Measurements from ENCODE around the gene KCNA3.
A peak's percentile ranks its signal among the peaks of the same experiment; 100 is the strongest.

The KCNA3 gene

GRCh38 chr1:110696818-110697217 is 22.1 kb upstream of the KCNA3 start:
- TF ChIP-seq, protein P1, sequence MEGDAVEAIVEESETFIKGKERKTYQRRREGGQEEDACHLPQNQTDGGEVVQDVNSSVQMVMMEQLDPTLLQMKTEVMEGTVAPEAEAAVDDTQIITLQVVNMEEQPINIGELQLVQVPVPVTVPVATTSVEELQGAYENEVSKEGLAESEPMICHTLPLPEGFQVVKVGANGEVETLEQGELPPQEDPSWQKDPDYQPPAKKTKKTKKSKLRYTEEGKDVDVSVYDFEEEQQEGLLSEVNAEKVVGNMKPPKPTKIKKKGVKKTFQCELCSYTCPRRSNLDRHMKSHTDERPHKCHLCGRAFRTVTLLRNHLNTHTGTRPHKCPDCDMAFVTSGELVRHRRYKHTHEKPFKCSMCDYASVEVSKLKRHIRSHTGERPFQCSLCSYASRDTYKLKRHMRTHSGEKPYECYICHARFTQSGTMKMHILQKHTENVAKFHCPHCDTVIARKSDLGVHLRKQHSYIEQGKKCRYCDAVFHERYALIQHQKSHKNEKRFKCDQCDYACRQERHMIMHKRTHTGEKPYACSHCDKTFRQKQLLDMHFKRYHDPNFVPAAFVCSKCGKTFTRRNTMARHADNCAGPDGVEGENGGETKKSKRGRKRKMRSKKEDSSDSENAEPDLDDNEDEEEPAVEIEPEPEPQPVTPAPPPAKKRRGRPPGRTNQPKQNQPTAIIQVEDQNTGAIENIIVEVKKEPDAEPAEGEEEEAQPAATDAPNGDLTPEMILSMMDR (IDR thresholded peaks at IDR 0.05; ENCODE audit: borderline replicate concordance, insufficient read depth, low read depth, low read length) = no peak
- no peak overlapping the region for H3K4me3 ChIP-seq (ENCODE audit: low read depth, low read length)

DNA sequence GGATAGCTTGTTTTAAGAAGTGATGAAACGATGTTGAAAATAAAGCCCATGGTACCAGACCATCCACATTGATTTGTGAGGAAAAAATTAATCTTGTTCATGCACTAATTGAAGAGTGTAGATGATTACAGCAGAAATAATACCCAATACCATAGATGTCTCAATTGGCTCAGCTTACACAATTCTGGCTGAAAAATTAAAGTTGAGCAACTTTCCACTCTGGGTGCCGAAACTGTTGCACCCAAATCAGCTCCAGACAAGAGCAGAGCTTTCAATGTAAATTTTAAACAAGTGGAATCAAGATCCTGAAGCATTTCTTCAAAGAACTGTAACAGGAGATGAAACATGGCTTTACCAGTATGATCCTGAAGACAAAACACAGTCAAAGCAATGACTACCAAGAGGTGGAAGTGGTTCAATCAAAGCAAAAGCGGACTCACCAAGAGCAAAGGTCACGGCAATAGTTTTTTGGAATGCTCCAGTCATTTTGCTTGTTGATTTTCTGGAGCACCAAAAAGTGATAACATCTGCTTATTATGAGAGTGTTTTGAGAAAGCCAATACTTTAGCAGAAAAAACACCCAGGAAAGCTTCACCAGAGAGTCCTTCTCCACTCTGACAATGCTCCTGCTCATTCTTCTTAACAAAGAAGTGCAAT is 16.1 kb upstream of the KCNA3 start:
- H3K4me3 ChIP-seq (ENCODE audit: low read depth, low read length) = no peak overlapping the region
- TF ChIP-seq, protein P1 (IDR thresholded peaks at IDR 0.05; ENCODE audit: borderline replicate concordance, insufficient read depth, low read depth, low read length) = no peak

- H3K4me3 ChIP-seq (ENCODE audit: low read depth, low read length) = no peak overlapping the region
- TF ChIP-seq, protein P1 (IDR thresholded peaks at IDR 0.05; ENCODE audit: borderline replicate concordance, insufficient read depth, low read depth, low read length) = no peak
These were observed 15.1 kb upstream of the KCNA3 start for GRCh38 chr1:110689868-110690267.

DNA sequence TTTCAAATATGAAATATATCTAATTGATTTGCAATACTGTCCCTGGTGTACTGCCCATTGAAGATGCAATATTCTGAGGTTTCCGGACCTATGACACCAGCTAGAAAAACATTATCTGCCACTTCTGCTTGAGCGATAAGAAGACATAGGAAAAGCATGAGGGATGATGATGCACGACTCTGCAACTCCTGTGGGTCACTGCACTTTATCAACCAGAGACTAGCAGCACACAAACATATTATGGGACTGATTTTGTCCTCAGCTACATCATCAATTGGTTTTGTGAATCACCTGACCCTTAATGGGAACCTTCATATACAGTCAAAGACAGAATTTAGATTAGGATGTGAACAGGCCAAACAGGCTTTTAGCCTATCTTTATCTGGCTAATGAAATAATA is 13.8 kb upstream of the KCNA3 start:
- TF ChIP-seq, protein P1 (IDR thresholded peaks at IDR 0.05; ENCODE audit: borderline replicate concordance, insufficient read depth, low read depth, low read length) = no peak

GRCh38 chr1:110687250-110687649 is 12.5 kb upstream of the KCNA3 start:
- TF ChIP-seq, protein P1 (IDR thresholded peaks at IDR 0.05; ENCODE audit: borderline replicate concordance, insufficient read depth, low read depth, low read length) = no peak
- no peak overlapping the region for H3K4me3 ChIP-seq (ENCODE audit: low read depth, low read length)

More for the DNA sequence above, 13.8 kb upstream of the KCNA3 start:
- no peak overlapping the region for H3K4me3 ChIP-seq (ENCODE audit: low read depth, low read length)

DNA sequence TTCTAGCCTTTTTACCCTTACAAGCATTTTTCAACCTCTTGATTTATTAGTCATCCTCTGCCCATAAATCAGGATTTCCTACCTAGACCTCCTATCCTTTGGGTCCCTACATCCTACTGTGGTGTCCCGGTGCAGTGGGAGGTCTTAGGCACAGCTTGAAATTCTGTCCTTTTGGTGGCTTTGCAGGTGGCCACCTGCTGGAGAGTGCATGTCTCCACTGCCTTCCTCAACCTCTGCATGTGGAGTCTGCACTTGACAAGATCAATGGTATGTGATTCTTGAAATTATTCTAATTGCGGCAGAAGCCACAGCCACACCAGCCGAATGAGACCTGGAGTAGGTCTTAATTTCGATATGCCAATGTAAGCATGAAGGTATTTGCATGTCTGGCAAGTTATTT is 11.4 kb upstream of the KCNA3 start:
- TF ChIP-seq, protein P1 (IDR thresholded peaks at IDR 0.05; ENCODE audit: borderline replicate concordance, insufficient read depth, low read depth, low read length) = peak; percentile 54; the same call in 1 of the 2 replicates
- no peak overlapping the region for H3K4me3 ChIP-seq (ENCODE audit: low read depth, low read length)

GRCh38 chr1:110684491-110684890 is 9.8 kb upstream of the KCNA3 start:
- TF ChIP-seq, protein P1 (IDR thresholded peaks at IDR 0.05; ENCODE audit: borderline replicate concordance, insufficient read depth, low read depth, low read length) = no peak
- no peak overlapping the region for H3K4me3 ChIP-seq (ENCODE audit: low read depth, low read length)

Data from GM12875 (cell line).